Keratinocyte (primary cell): Measurements from ENCODE around the gene AGPAT2. TPM values are rescaled to one million over a fixed set of nuclear protein-coding genes. Genes with fewer than 3 reads are reported as not detected.

Source experiments
- DNase-seq: peaks from one replicate; pipeline ENCODE4 v3.0.0-alpha.2; 2011; ENCODE audit warnings: low read depth, missing footprints, low spot score
- FAIRE-seq: peaks from 2 replicates; lab custom pipeline; 2011; peaks lifted over from hg19 to GRCh38; lab: Jason Lieb, UNC
- H2AFZ ChIP-seq: 2 replicates; pipeline ENCODE4 v1.6.0; 2012; ENCODE audit warnings: low read length, control low read depth, inconsistent platforms; ENCODE audit not compliant: control insufficient read depth
- H3K27ac ChIP-seq: 2 replicates; pipeline ENCODE4 v1.5.1; 2011; ENCODE audit warnings: low read length; ENCODE audit not compliant: control insufficient read depth, insufficient read depth
- H3K27me3 ChIP-seq: 3 replicates; pipeline ENCODE4 v1.6.0; 2011; ENCODE audit warnings: low read length; ENCODE audit not compliant: control insufficient read depth, insufficient read depth; ENCODE audit errors: extremely low read depth
- H3K36me3 ChIP-seq, 2 experiments: 2 replicates in 1 of 2; 3 replicates in 1 of 2; pipeline ENCODE4 v1.5.1; 2011; ENCODE audit warnings: low read length in 2 of 2, mild to moderate bottlenecking in 1 of 2; ENCODE audit not compliant: control insufficient read depth in 2 of 2, insufficient read depth in 2 of 2; ENCODE audit errors: extremely low read depth in 1 of 2
- H3K4me1 ChIP-seq: 3 replicates; pipeline ENCODE4 v1.5.1; 2011; ENCODE audit warnings: low read length; ENCODE audit not compliant: control insufficient read depth, insufficient read depth; ENCODE audit errors: extremely low read depth
- H3K4me2 ChIP-seq: 3 replicates; pipeline ENCODE4 v1.6.0; 2011; ENCODE audit warnings: low read depth, low read length; ENCODE audit not compliant: control insufficient read depth, insufficient read depth; ENCODE audit errors: extremely low read depth
- H3K4me3 ChIP-seq, 3 experiments: fragments of 200-600 bp in 1 of 3; sonication (generic) in 1 of 3; 2 replicates in 2 of 3; 3 replicates in 1 of 3; pipeline ENCODE4 v1.5.1; 2011 to 2016; ENCODE audit warnings: low read length in 3 of 3, mild to moderate bottlenecking in 3 of 3, control low read depth in 2 of 3, inconsistent platforms in 1 of 3, low read depth in 1 of 3, mixed read lengths in 1 of 3, mixed run types in 1 of 3, moderate library complexity in 1 of 3; ENCODE audit not compliant: control insufficient read depth in 2 of 3, insufficient read depth in 2 of 3; ENCODE audit errors: extremely low read depth in 1 of 3
- H3K79me2 ChIP-seq: 2 replicates; pipeline ENCODE4 v1.6.0; 2012; ENCODE audit warnings: low read length; ENCODE audit not compliant: control insufficient read depth, insufficient read depth
- H3K9ac ChIP-seq: 3 replicates; pipeline ENCODE4 v1.6.0; 2011; ENCODE audit warnings: low read length; ENCODE audit not compliant: control insufficient read depth, insufficient read depth; ENCODE audit errors: extremely low read depth
- H3K9me1 ChIP-seq: 3 replicates; pipeline ENCODE4 v1.6.0; 2011; ENCODE audit warnings: low read length; ENCODE audit not compliant: control insufficient read depth, insufficient read depth; ENCODE audit errors: extremely low read depth
- H3K9me3 ChIP-seq: 2 replicates; pipeline ENCODE4 v1.5.1; 2012; ENCODE audit warnings: low read depth, low read length; ENCODE audit not compliant: control insufficient read depth
- H4K20me1 ChIP-seq: 3 replicates; pipeline ENCODE4 v1.6.0; 2011; ENCODE audit warnings: low read length; ENCODE audit not compliant: control insufficient read depth, insufficient read depth; ENCODE audit errors: extremely low read depth
- EZH2 ChIP-seq: IDR thresholded peaks from one replicate; pipeline ENCODE4 v1.6.1; 2012; ENCODE audit warnings: inconsistent platforms, mild to moderate bottlenecking, low read length, moderate library complexity
- dilution Hi-C: fragments of 300-500 bp; cut with MboI; formaldehyde crosslinking; loops from one replicate; pipeline ENCODE4 v1.7.0; 2020; ENCODE audit warnings: low sequenced_read_pairs; ENCODE audit not compliant: extremely low pct_ligation_motif_present
- polyA plus RNA-seq, 5 experiments: library from polyadenylated mRNA; depleted of rRNA in 3 of 5; stranded (reverse) in 3 of 5; stranded (forward) in 1 of 5; unstranded in 1 of 5; fragments of >200 nt; gene quantifications; 1 replicate in 1 of 5; 2 replicates in 3 of 5; 3 replicates in 1 of 5; pipeline versions ENCODE4 v1.2.1 to v1.2.3, GENCODE V29; 2011 to 2012; ENCODE audit warnings: missing spikeins in 2 of 5, low read depth in 1 of 5, low replicate concordance in 1 of 5
- TF ChIP-seq, protein P1 (sequence below), 3 experiments: IDR thresholded peaks in 1 of 3; conservative IDR thresholded peaks in 1 of 3; optimal IDR thresholded peaks in 1 of 3; 2 replicates in 2 of 3; 3 replicates in 1 of 3; pipeline versions ENCODE3 to v1.5.1; 2011; ENCODE audit warnings: low read length in 3 of 3, mild to moderate bottlenecking in 3 of 3, moderate library complexity in 2 of 3, control low read depth in 1 of 3, inconsistent platforms in 1 of 3; ENCODE audit not compliant: insufficient read depth in 2 of 3; ENCODE audit errors: extremely low read depth in 1 of 3

Gene AGPAT2
- polyA plus RNA-seq, 1 donor (not counting 4 experiments of a cell fraction or from before 2014, with no cell fraction given), result 26.5 TPM

- Histone ChIP-seq H3K4me2 (no peak overlapping the region), H3K9me1 (no peaks in the 10 kb centered on the region), H3K9me3 (no peaks in the 10 kb centered on the region), H3K27ac (no peak overlapping the region), H3K4me3 (no peak overlapping the region), H3K36me3 (no peaks in the 10 kb centered on the region), H3K27me3 (peaks cover 42% of the 10 kb centered on the region), H4K20me1 (no peaks in the 10 kb centered on the region), H3K4me1 (no peaks in the 10 kb centered on the region), H3K9ac (no peak overlapping the region), H2AFZ (no peak overlapping the region), H3K79me2 (no peaks in the 10 kb centered on the region)
- TF ChIP-seq, protein P1, sequence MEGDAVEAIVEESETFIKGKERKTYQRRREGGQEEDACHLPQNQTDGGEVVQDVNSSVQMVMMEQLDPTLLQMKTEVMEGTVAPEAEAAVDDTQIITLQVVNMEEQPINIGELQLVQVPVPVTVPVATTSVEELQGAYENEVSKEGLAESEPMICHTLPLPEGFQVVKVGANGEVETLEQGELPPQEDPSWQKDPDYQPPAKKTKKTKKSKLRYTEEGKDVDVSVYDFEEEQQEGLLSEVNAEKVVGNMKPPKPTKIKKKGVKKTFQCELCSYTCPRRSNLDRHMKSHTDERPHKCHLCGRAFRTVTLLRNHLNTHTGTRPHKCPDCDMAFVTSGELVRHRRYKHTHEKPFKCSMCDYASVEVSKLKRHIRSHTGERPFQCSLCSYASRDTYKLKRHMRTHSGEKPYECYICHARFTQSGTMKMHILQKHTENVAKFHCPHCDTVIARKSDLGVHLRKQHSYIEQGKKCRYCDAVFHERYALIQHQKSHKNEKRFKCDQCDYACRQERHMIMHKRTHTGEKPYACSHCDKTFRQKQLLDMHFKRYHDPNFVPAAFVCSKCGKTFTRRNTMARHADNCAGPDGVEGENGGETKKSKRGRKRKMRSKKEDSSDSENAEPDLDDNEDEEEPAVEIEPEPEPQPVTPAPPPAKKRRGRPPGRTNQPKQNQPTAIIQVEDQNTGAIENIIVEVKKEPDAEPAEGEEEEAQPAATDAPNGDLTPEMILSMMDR (optimal IDR thresholded peaks at IDR 0.05 in 1 of 3, IDR thresholded peaks at IDR 0.05 in 1 of 3, conservative IDR thresholded peaks at IDR 0.05 in 1 of 3; ENCODE audit: extremely low read depth in 1 of 3, insufficient read depth in 2 of 3, low read length in 3 of 3), result no peak
- no peak for TF ChIP-seq EZH2
- dilution Hi-C loops, result no loop called here
- DNase-seq, result no peak
- FAIRE-seq, result no peak
Observed at GRCh38 chr9:136664000-136664915, 23.0 kb downstream of the AGPAT2 start.

GRCh38 chr9:136662656-136663581, 24.3 kb downstream of the AGPAT2 start, which contains the start of gene EGFL7:
Gene EGFL7 (plus strand): TSS chr9:136662916. CDS start chr9:136668283, 5,367 bp downstream.
- Histone ChIP-seq H3K4me3 (no peak within 1 kb of the TSS), H3K4me1 (no peaks in the 10 kb centered on the region), H3K27me3 (peaks cover 53% of the 10 kb centered on the region), H3K79me2 (no peaks in the 10 kb centered on the region), H3K27ac (no peak within 1 kb of the TSS), H2AFZ (no peak within 1 kb of the TSS), H3K9me3 (no peaks in the 10 kb centered on the region), H4K20me1 (no peaks in the 10 kb centered on the region), H3K36me3 (no peaks in the 10 kb centered on the region), H3K9me1 (no peaks in the 10 kb centered on the region), H3K9ac (no peak within 1 kb of the TSS), H3K4me2 (no peak within 1 kb of the TSS)
- DNase-seq, result no peak
- FAIRE-seq, result no peak
- no peak for TF ChIP-seq EZH2
- TF ChIP-seq, protein P1 (optimal IDR thresholded peaks at IDR 0.05 in 1 of 3, IDR thresholded peaks at IDR 0.05 in 1 of 3, conservative IDR thresholded peaks at IDR 0.05 in 1 of 3; ENCODE audit: extremely low read depth in 1 of 3, insufficient read depth in 2 of 3, low read length in 3 of 3), result no peak
- dilution Hi-C loops, result no loop called here
